ENCODE results near the gene UGT3A1. TPM values are rescaled to one million over a fixed set of nuclear protein-coding genes. Genes with fewer than 3 reads are reported as not detected.

The UGT3A1 gene
- total RNA-seq, 1 experiment from 2014 or later = not detected

GRCh38 chr5:35938568-35939227 lies 52.5 kb downstream of the UGT3A1 start, which contains the start of gene CAPSL:
Gene CAPSL, minus strand, starts transcription at chr5:35938622. Its CDS starts 17,502 bp downstream, at chr5:35921120.
- TF ChIP-seq, protein P1, sequence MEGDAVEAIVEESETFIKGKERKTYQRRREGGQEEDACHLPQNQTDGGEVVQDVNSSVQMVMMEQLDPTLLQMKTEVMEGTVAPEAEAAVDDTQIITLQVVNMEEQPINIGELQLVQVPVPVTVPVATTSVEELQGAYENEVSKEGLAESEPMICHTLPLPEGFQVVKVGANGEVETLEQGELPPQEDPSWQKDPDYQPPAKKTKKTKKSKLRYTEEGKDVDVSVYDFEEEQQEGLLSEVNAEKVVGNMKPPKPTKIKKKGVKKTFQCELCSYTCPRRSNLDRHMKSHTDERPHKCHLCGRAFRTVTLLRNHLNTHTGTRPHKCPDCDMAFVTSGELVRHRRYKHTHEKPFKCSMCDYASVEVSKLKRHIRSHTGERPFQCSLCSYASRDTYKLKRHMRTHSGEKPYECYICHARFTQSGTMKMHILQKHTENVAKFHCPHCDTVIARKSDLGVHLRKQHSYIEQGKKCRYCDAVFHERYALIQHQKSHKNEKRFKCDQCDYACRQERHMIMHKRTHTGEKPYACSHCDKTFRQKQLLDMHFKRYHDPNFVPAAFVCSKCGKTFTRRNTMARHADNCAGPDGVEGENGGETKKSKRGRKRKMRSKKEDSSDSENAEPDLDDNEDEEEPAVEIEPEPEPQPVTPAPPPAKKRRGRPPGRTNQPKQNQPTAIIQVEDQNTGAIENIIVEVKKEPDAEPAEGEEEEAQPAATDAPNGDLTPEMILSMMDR (IDR thresholded peaks at IDR 0.05; ENCODE audit: insufficient read depth in 1 of 2, low read depth in 1 of 2, low read length in 1 of 2, severe bottlenecking in 1 of 2, unreplicated experiment in 1 of 2) = no peak
- BruUV-seq (replicated peaks) = no TSS peak
- H3K9me3 Mint-ChIP-seq (ENCODE audit: unreplicated experiment) = no peaks in the 10 kb centered on the region
- intact Hi-C loops (cut with micrococcal nuclease; ENCODE audit: unreplicated experiment) = no loop called here
- Histone ChIP-seq H3K9me3 (no peaks in the 10 kb centered on the region), H3K27me3 (replicated peaks; ENCODE audit: control insufficient read depth, insufficient read depth, low read length) (no peaks in the 10 kb centered on the region), H3K36me3 (ENCODE audit: control insufficient read depth, insufficient read depth, low read length) (no peaks in the 10 kb centered on the region), H3K4me1 (no peaks in the 10 kb centered on the region), H3K4me3 (ENCODE audit: low read depth, low read length) (no peak within 1 kb of the TSS)
- no peaks in the 10 kb centered on the region for H3K27me3 Mint-ChIP-seq (ENCODE audit: insufficient read depth, unreplicated experiment)
- POLR2A ChIA-PET = no interaction called here
- CTCF ChIA-PET = no interaction called here
- H3K27ac Mint-ChIP-seq (ENCODE audit: unreplicated experiment) = no peak within 1 kb of the TSS
- no peaks in the 10 kb centered on the region for H3K36me3 Mint-ChIP-seq (ENCODE audit: insufficient read depth, unreplicated experiment)
- peak; percentile 56 to 75 for DNase-seq
- H3K4me1 Mint-ChIP-seq (ENCODE audit: low read depth, unreplicated experiment) = no peaks in the 10 kb centered on the region
- H3K4me3 Mint-ChIP-seq (ENCODE audit: unreplicated experiment) = no peak within 1 kb of the TSS

- ChIA-PET POLR2A (no interaction called here), CTCF (interaction anchor here (0.5 to 2.5 kb wide), 3 partner anchors 148 to 836 kb away, joined by 3 to 26 read pairs (median 4); no protein-coding TSS in a partner anchor)
- H3K4me3 ChIP-seq (ENCODE audit: low read depth, low read length) = no peak overlapping the region
- Mint-ChIP-seq H3K27ac (ENCODE audit: unreplicated experiment) (no peak overlapping the region), H3K4me1 (ENCODE audit: low read depth, unreplicated experiment) (peaks cover 7% of the 10 kb centered on the region), H3K36me3 (ENCODE audit: insufficient read depth, unreplicated experiment) (no peaks in the 10 kb centered on the region), H3K4me3 (ENCODE audit: unreplicated experiment) (no peak overlapping the region), H3K9me3 (ENCODE audit: unreplicated experiment) (no peaks in the 10 kb centered on the region), H3K27me3 (ENCODE audit: insufficient read depth, unreplicated experiment) (peaks cover 22% of the 10 kb centered on the region)
- H3K36me3 ChIP-seq (ENCODE audit: control insufficient read depth, insufficient read depth, low read length) = no peaks in the 10 kb centered on the region
- peak in 1 of 2 experiments; percentile 69 for DNase-seq
- no peaks in the 10 kb centered on the region; the same call in 1 of the 2 replicates for H3K4me1 ChIP-seq
- H3K9me3 ChIP-seq = no peaks in the 10 kb centered on the region
- H3K27me3 ChIP-seq (replicated peaks; ENCODE audit: control insufficient read depth, insufficient read depth, low read length) = peaks cover 2% of the 10 kb centered on the region; the same call in 1 of the 2 replicates
- TF ChIP-seq, protein P1 (IDR thresholded peaks at IDR 0.05; ENCODE audit: insufficient read depth in 1 of 2, low read depth in 1 of 2, low read length in 1 of 2, severe bottlenecking in 1 of 2, unreplicated experiment in 1 of 2) = peak; percentile 78 to 89
- intact Hi-C loops (cut with micrococcal nuclease; ENCODE audit: unreplicated experiment) = loop anchor here (1.0 to 5.0 kb wide), 3 partner anchors 149 to 699 kb away; partner anchors contain the start of gene SPEF2
- no TSS peak for BruUV-seq (replicated peaks)
These were observed 64.7 kb downstream of the UGT3A1 start for GRCh38 chr5:35926389-35927051.

DNA sequence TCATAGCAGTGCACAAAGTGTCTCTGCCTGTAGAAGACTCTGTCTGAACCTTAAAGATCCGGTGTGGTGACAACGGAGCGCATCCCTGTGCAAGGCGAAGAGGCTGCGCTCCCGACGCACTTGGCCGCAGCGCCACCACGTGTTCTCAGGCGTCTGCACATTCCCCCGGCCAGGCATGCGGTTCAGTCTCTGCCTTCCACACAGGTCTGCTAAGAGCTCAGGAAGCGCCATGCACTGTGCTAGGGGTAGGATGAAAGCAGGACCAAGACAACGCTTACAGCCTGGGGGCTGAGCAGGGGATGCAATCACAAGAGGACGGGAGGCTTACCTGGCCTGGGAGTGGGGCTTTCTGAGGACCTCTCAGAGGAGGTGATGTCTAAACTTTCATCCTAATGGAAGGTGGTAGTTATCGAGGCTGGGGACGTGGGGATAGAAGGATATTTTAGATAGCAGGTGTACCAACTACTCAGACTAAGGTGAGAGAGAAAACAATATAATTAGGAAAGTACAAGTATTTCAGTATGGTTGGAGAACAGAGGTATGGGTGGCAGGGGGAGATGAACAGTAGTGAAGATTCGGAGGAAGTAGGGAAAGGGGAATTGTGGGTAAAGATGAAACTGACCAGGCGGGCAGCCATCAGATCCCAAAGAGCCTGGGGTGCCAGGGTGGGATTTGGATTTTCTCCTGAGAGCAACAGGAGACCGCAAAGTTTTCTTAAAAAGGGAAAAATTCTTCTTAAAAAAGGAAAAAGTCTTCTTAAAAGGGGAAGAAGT lies 66.1 kb downstream of the UGT3A1 start:
- Mint-ChIP-seq H3K9me3 (ENCODE audit: unreplicated experiment) (peaks cover 5% of the 10 kb centered on the region), H3K36me3 (ENCODE audit: insufficient read depth, unreplicated experiment) (no peaks in the 10 kb centered on the region), H3K27ac (ENCODE audit: unreplicated experiment) (no peak overlapping the region), H3K4me3 (ENCODE audit: unreplicated experiment) (peak overlapping the region; percentile 52), H3K4me1 (ENCODE audit: low read depth, unreplicated experiment) (peaks cover 7% of the 10 kb centered on the region), H3K27me3 (ENCODE audit: insufficient read depth, unreplicated experiment) (peaks cover 22% of the 10 kb centered on the region)
- DNase-seq = peak; percentile 59 to 64
- Histone ChIP-seq H3K9me3 (no peaks in the 10 kb centered on the region; the same call in 1 of the 2 replicates), H3K27me3 (replicated peaks; ENCODE audit: control insufficient read depth, insufficient read depth, low read length) (peaks cover 2% of the 10 kb centered on the region; the same call in 1 of the 2 replicates), H3K4me1 (no peaks in the 10 kb centered on the region; the same call in 1 of the 2 replicates), H3K36me3 (ENCODE audit: control insufficient read depth, insufficient read depth, low read length) (no peaks in the 10 kb centered on the region), H3K4me3 (ENCODE audit: low read depth, low read length) (no peak overlapping the region)
- POLR2A ChIA-PET = no interaction called here
- no TSS peak for BruUV-seq (replicated peaks)
- CTCF ChIA-PET = interaction anchor here (0.6 to 2.5 kb wide), 4 partner anchors 112 to 446 kb away, joined by 3 to 26 read pairs (median 4); no protein-coding TSS in a partner anchor
- TF ChIP-seq, protein P1 (IDR thresholded peaks at IDR 0.05; ENCODE audit: insufficient read depth in 1 of 2, low read depth in 1 of 2, low read length in 1 of 2, severe bottlenecking in 1 of 2, unreplicated experiment in 1 of 2) = peak; percentile 57 to 83
- intact Hi-C loops (cut with micrococcal nuclease; ENCODE audit: unreplicated experiment) = loop anchor here (1.0 to 5.0 kb wide), 2 partner anchors 274 to 698 kb away; no protein-coding TSS in a partner anchor

All from Caco-2 (cell line).